ENCODE measurements around the gene MIEF2.

DNA sequence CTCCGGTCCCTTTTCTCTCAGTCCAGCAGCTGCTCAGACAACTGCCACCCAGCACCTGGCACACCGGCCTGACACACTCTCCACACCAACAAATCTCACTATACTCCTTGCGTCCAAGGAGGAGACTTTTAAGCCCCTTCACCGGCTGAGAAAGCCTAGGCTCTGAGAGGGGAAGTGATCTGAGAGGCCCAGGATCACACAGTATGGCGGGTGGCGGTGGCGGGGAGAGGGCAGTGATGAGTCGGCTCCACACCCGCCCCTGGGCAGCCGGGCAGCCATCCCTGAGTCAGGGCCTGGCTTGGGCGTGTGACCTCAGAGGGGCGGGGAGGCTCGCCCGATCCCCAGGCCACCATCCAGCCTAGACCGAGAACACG is 2.5 kb upstream of the MIEF2 start:
- TF ChIP-seq CTCF (conservative IDR thresholded peaks at IDR 0.05) (0 out of 2 replicates have a peak, but pooled peaks have one; percentile 11), EZH2 (IDR thresholded peaks at IDR 0.05; ENCODE audit: low read depth) (no peak)
